DOHH2 (cell line): ENCODE results near the gene CTPS2.

Experiments
- EZH2phosphoT487 ChIP-seq: fragments of 200-600 bp; sonication (generic); IDR thresholded peaks from 2 replicates; pipeline ENCODE4 v1.6.1; 2017; ENCODE audit warnings: borderline replicate concordance, mild to moderate bottlenecking, antibody characterized with exemption, low read length, moderate library complexity, mixed read lengths
- TF ChIP-seq, protein P1 (sequence below): fragments of 200-600 bp; sonication (generic); IDR thresholded peaks from one replicate; pipeline ENCODE4 v1.5.1; 2014; ENCODE audit warnings: antibody characterized with exemption, mild to moderate bottlenecking, low read depth, low read length; ENCODE audit not compliant: poor library complexity, severe bottlenecking

DNA sequence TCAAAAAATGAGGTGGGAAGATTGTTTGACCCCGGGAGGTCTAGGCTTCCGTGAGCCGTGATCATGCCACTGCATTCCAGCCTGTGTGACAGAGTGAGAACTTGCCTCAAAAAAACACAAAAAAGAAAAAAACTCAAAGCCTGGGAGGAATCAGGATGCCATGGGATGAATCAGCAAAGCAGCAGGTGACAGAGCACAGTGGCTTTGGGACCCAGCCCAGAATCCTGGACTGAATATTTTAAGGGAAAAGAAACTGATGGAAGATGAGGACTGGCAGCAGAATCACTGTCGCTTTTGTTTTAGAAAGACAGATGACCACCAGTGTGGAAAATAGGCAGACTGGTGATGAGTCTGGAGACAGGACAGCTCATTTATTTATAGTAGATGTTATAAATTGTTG is 45.9 kb downstream of the CTPS2 start:
- TF ChIP-seq, protein P1, sequence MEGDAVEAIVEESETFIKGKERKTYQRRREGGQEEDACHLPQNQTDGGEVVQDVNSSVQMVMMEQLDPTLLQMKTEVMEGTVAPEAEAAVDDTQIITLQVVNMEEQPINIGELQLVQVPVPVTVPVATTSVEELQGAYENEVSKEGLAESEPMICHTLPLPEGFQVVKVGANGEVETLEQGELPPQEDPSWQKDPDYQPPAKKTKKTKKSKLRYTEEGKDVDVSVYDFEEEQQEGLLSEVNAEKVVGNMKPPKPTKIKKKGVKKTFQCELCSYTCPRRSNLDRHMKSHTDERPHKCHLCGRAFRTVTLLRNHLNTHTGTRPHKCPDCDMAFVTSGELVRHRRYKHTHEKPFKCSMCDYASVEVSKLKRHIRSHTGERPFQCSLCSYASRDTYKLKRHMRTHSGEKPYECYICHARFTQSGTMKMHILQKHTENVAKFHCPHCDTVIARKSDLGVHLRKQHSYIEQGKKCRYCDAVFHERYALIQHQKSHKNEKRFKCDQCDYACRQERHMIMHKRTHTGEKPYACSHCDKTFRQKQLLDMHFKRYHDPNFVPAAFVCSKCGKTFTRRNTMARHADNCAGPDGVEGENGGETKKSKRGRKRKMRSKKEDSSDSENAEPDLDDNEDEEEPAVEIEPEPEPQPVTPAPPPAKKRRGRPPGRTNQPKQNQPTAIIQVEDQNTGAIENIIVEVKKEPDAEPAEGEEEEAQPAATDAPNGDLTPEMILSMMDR = no peak
- TF ChIP-seq EZH2phosphoT487 = no peak
